HG02571 (cell line): Measurements from ENCODE around the gene PPP1CC.
"Not testable (repeated sequence)": the region's sequence is repeated elsewhere in the genome, so short reads cannot be mapped to it uniquely, and the experiment has no call there.

Experiments used
- ATAC-seq: cut with Tn5 transposase; IDR thresholded peaks from one replicate; pipeline ENCODE4 v1.9.1; 2021; ENCODE audit warnings: mild to moderate bottlenecking, moderate library complexity; ENCODE audit not compliant: unreplicated experiment

Gene PPP1CC

DNA sequence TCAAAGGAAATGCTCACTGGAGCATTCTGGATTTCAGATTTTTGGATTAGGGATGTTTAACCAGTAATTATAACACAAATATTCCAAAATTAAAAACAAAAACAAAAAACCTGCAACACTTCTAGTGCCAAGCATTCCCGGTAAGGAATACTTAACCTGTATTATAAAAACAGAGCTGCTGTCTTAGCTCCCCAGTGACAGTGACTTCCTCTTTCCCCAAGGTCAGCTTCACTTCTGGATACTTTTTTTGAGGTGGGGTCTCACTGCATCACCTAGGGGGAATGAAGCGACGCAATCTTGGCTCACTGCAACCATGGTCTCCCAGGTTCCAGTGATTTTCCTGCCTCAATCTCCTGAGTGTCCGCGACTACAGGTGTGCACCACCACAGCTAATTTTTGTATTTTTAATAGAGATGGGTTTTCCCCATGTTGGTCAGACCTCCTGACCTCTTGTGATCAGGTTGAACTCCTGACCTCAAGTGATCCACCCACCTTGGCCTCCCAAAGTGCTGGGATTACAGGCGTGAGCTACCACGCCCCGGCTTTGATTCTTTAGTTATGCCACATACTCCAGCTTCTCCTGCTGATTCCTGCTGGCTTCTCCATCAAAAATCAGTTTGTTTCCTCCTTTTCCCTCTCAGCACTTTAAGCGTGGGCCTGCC, 15.9 kb downstream of the PPP1CC start:
- no peak for ATAC-seq

DNA sequence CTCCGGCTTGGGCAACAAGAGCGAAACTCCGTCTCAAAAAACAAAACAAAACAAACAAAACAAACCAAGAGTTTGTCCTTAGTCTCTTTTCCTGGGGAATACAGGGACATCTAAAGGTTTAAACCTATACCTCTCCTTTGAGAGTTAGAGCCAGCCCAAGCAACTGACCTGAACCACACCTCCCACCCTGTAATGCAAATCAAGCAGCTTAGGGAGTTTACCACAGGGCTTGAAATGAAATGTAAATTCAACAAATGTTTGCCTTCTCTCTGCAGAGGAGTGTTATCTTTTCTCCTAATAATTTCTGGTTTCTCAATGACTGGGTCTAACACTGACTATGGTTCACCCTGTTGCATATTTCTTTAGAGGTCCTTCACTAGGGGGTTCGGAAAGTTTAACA, 16.7 kb downstream of the PPP1CC start:
- no peak for ATAC-seq

DNA sequence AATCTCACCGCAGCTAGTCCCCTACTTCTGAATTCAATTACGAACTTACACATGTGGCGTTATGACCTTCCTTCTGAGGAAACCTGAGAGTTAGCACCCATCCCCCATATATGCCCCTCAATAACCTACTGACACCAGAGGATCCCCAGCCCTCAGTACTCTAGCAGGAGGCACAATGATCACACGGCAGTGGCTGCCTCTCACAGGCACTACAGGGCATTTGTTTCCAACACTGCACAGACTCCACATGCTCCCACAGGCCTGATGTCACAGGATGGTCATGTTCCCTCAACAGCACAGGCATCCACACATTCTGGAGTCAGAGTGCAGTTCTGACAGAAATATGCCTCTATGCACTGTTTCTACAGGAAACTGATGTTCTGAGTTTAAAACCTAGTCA, 17.4 kb downstream of the PPP1CC start:
- ATAC-seq, result no peak

DNA sequence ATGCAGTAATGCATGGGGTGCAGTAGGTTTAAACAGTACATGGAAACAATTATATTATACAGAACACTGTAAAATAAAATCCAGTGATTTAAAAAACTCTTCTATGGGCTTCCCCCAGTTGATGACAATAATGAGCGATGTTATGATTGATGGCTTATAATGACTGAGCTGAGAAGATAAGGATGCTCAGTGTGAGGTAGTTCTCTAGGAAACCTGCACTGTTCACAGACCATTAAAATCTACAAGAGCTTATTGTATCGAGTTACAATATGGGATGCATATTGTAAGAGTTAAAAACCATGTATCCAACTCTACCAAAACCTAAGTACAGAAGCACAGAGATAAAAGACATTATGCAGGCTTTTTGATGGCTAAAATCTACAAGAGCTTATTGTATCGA, 19.8 kb downstream of the PPP1CC start:
- ATAC-seq, result not testable (repeated sequence)

DNA sequence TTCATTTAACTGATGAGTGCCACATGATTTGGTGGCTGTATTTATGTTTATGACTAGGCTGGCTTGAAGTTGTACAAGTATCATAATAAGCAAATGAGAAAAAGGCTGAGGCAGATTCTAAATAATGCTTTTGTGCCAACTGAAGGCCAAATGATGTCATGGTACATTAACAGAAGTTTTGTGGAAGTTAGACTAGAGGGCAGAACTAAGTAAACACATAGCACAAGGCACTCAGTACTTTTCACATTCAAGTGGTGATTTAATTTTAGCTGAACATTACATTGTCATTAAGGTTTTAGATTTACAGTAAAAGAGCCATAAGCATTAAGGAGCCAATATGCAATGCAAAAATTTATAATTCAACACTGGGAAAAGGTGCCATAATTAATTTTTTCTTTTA, 21.1 kb downstream of the PPP1CC start:
- ATAC-seq, result no peak

DNA sequence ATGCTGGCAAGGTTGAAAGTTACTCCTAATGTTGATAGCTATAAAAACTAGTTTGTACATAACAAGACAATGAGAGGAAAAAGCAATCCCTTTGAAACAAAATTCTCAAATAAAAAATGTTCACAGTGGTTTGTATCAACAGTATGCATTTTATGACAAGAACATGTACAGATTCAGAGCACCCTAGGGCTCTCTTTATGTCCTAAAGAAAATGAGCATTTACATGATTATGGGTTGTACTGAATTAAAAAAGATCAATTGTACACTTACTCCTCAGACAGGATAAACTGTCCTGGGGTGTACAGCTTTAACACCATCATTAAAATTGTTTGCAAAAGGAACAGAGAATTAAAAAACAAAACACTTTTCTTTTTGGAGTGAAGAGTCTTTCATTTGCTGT, 22.2 kb downstream of the PPP1CC start:
- ATAC-seq, result no peak

DNA sequence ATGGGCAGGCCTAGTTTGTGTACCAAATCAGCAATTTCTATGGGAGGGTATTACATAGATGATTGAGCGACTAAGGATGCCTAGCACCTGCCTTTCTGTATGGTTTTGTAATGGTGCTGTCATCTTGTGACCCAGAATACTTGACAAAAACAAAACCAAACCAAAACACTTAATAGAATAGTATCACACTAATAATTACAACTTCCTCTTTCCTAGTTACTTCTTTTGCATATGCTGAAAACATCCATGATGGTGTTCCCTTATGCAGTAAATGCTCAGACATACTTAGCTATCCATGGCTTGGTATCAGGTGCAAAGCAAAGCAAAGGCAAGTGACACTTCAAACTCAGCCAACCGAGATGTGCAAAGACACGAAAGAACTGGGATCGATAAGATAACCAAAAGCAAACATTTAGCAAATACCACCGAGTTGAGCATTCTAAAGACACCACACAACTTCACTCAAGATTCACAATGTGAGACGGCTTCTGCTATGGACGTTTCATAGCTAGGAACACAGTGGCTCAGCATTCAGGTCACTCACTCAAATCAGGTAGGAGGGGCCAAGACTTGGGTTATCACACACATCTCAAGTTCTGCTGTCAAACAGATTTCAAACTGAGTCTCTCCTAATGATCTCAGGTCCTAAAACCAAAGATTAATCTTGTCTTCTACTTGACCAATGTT, 24.3 kb downstream of the PPP1CC start:
- no peak for ATAC-seq

DNA sequence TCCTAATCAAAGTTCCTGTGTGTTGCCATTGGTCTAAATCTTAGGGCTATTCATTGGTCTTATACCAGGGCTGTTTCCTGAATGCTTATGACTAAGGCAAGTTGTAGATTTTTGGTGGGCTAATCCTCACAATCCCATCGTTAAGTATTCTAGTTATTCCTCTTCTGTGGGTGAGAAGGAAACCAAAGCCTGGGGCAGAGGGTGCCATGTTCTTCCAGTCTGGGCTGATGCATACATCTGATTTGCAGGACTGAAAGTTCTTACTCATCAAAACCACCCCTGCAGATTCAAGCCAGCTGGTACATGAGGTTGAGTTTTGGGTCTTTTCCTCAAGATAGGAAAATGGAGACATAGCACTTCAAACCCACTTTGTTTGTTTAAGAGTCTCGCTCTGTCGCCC, 25.7 kb downstream of the PPP1CC start:
- ATAC-seq, result no peak

DNA sequence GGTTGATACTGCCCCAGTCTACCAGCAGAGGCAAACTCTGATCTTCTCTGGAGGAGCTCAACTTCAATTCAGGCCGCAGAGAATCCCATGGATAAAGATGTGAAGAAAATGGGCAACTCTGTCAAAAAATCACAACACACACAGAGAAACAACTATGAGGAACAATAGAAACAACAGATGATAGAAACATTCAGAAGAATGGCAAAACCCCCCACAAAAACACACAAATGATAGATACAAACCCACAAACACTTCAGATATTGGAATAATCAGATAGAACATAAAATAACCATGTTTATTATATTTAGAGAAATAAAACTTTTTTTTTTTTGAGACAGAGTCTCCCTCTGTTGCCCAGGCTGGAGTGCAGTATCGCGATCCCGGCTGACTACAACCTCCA, 33.8 kb downstream of the PPP1CC start:
- ATAC-seq, result no peak

DNA sequence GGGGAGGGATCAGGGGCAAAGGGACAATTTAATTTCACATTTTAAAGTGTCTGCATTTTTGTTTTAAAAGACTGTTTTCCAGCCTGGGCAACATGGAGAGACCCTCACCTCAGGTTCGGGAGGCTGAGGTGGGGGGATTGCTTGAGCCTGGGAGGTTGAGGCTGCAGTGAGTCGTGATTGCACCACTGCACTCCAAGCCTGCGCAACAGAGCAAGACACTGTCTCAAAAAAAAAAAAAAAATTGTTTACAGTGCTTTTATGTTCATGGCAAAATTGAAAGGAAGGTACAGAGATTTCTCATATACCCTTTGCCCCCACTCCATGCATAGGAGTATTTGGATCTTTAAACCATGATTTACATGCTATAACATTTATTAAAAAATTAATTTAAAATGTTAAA, 37.4 kb downstream of the PPP1CC start:
- no peak for ATAC-seq

DNA sequence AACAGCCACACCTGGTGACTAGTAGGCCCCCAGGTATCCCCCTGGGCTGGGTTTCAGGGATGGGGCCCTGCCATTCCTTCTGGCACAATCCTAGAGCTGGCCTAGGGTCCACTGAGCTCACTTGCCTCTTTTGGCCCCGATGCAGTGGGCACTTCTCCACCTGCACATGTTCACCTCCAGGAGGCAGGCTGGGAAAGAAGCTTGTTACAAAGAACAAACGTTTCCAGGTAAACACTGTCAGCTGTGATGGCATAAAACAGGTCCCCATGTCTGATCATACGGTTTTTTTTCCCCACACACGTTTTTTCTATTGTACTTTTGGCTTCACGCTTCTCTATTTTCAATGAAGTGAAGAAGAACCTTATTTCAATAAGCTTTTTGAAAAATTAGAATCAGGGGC, 37.9 kb downstream of the PPP1CC start:
- ATAC-seq, result no peak

DNA sequence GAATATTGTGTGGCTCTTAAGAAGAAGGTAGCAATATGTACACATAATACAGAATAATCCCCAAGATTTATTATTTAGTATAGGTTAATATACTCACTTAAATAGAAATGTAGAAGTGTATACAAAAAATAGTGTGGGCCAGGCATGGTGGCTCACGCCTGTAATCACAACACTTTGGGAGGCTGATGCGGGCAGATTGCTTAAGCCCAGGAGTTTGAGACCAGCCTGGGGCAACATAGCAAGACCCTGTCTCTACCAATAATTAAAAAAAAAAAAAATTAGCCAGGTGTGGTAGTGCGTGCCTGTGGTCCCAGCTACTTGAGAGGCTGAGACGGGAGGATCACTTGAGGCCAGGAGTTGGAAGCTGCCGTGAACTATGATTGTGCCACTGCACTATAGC, 38.5 kb downstream of the PPP1CC start:
- ATAC-seq, result no peak

DNA sequence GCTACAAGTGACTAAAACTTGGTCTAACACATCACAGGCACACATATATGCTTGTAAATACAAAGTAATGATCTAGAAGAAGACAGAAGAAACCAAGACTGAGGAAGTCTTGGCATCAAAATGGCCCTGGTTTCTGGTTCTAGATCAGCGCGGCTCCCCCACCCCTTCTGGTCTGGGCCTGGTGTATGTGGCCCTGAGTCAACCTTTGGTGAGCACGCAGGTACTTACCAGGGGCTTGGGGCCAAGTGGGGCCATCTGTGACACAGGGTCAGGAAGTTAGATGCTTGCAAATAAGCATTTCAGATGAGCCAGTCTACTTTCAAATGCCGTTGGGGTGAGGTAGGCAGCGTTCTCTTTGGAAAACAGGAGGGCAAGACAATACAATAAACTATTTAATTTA, 40.6 kb downstream of the PPP1CC start:
- no peak for ATAC-seq

DNA sequence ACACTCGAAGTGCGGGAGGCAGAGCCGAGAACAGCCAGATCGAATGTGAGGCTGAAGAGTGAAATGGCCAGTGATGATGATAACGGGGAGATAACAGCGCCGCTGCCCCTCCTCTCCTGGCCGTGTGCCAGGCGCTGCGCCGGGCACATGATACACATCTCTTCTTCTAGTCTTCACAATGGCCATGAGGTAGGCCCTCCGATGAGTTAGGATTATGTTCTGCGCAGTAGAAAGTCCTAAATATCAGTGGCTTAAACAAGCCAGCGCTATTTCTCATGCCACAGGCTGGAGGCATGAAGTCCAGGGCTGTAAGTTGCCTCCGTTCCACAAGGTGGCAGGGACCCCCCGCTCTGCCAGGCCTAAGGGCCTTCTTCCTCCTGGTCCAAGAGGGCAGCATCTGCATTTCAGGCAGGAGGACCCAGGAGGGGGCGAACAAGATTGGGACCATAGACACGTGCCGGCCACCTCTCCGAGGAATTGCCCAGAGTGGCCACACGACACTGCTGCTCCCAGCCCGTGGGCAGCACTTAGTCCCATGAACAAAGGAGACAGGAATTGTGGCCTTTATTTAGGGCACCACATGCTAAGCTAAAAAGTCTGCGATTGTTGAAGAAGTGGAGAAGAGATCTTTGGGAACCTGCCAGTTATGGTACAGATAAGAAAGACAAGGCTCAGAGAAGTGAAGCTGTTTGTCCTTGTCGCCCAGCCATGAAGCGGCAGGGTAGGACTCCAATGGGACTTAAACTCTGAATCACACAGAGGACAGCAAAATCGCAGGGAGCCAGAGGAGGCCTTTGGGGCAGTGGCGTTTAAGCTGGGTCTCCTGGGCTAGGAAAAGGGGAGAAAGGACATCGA, 42.9 kb downstream of the PPP1CC start:
- ATAC-seq, result no peak

DNA sequence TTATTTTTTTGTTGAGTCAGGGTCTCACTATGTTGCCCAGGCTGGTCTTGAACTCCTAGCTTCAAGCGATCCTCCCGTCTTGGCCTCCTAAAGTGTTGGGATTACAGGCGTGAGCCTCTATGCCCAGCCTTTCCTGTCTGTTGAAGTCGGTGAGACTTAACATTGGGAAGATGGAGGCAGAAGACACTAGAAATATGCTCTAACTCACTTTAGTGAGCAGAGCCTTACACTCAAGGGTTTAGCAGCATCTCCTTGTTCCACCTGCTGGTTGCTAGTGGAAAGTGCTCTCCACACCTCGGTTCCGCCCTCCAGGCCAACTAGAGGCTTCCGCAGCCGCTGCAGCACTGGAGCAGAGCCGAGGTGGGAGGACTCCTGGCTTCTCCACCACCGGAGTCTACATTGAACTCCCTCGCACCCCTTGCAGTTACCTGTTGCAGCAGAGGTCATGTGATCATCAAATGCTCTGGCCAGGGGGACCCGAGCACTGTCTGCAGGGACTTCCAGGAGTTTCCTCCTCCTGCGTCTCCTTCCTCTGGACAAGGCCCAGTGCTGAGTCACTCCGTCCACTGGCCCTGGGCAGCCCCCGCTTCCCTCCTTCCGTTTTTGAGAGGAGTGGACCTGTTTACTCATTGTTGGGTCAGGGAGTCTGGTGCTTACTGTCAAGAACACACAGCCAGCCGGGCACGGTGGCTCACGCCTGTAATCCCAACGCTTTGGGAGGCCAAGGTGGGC, 44.4 kb downstream of the PPP1CC start:
- peak; percentile 78 for ATAC-seq

DNA sequence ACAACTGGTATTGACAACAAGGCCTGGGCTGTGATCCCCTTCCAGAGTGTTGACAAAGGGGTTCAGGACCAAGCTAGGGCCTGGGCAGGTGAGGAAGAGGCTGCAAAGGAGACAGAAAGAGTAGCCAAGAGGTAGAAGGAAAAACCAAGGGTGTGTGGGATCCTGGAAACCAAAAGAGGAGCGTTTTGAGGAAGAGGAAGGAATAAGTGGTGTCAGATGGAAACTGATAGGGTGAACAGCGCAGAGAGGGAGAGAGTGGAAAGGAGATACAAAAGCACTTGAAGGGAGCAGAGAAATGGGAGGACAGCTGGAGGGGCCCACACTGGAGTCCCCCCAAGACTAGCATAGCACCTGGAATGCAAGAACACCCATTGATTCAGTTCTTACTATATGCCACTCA, 45.5 kb downstream of the PPP1CC start:
- no peak for ATAC-seq

DNA sequence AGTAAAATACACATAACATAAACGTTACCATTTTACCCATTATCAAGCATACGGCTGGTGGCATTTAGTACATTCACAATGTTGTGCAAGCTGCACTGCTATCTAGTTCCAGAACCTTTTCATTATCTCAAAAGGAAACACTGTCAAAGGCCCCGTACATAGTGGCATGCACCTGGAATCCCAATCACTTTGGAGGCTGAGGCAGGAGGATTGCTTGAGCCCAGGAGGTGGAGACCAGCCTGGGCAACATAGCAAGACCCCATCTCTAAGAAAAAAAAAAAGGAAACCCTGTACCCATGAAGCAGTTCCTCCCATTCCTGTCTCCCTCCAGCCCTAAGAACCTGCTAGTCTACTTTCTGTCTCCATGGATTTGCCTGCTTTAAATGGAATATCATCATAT, 46.4 kb downstream of the PPP1CC start:
- ATAC-seq, result no peak

DNA sequence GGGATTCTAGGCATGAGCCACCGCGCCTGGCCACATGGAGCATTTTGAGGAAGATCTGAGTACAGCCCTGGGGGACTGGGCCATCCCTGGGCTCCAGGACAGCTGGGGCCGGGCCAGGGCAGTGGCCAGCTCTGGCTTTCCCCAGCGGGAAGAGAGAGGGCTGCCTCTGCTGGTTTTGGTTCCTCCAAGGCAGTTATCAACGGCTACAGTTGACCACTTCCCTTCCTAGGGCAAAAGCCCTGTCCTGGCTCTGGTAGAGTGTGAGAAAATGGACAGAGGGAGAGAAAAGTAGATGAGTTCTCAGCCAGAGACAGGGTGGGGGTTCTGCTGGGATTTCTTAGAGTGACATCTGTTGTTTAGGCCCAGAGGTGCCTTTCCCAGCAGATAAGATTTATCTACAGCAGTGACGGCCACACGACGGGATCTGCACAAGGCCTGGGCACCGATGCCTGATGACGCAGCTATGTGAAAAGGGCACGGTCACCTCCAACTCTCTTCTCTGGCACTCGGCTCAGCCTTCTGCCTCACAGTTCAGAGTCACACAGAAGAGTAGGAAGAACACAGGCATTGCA, 48.3 kb downstream of the PPP1CC start:
- ATAC-seq, result no peak

DNA sequence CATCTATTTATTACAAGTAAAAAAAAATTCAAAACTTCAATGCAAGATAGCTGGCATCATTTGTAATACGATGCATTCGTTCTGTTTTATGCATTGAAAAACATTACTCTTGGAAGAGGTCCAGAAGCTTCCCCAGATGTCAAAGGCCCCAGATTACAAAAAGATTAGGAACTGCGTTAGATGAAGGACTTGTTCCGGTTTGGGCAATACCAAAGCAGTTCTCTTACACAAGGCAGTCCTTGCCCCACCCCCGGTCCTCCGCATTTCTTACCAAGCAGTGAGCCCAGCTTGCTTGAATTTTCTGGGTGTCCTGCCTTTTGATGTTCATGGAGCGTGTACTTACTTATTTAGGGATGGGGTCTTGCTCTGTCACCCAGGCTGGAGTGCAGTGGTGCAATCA, 49.0 kb downstream of the PPP1CC start:
- ATAC-seq, result no peak

DNA sequence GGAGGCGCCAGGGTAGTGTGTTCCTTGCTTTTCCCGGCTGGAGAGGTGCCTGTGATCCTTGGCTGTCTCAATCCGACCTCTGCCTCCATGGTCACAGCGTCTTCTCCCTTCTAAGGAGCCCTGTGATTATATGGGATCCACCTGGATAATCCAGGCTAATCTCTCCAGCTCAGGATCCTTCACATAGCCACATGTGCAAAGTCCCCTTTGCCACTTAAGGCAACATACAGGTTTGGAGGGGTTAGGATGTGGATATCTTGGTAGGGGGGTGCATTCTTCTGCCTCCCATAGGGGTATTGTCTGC, 52.6 kb downstream of the PPP1CC start:
- ATAC-seq, result no peak
